OCI-LY7 (cell line): Measurements from ENCODE around the gene ALK. TPM values are rescaled to one million over a fixed set of nuclear protein-coding genes. Genes with fewer than 3 reads are reported as not detected.

ENCODE experiments used
- BruUV-seq: library from RNA; stranded (reverse); fragments of 400-500 nt; replicated peaks from 2 replicates; lab custom pipeline; 2021; lab: Mats Ljungman, UMichigan
- CTCF ChIA-PET: fragments of 300-600 bp; sonication (Branson Sonifier 250); formaldehyde crosslinking; loops from one replicate; lab custom pipeline; 2022; ENCODE audit warnings: antibody characterized with exemption; ENCODE audit not compliant: unreplicated experiment; lab: Charles Lee
- POLR2A ChIA-PET: fragments of 300-600 bp; sonication (Branson Sonifier 250); formaldehyde crosslinking; loops from one replicate; lab custom pipeline; 2022; ENCODE audit warnings: antibody characterized with exemption; lab: Charles Lee
- DNase-seq: peaks from one replicate; pipeline ENCODE4 v3.0.0-alpha.2; 2015; ENCODE audit warnings: low spot score
- H2AFZ ChIP-seq: fragments of 200-600 bp; sonication (generic), shearing (Covaris generic); 2 replicates; pipeline ENCODE4 v1.6.1; 2014; ENCODE audit warnings: mild to moderate bottlenecking, antibody characterized with exemption, low read length, moderate library complexity
- H3K27ac ChIP-seq: fragments of 200-600 bp; sonication (generic); 2 replicates; pipeline ENCODE4 v1.5.1; 2014; ENCODE audit warnings: mixed run types, low read depth, mild to moderate bottlenecking, moderate library complexity, low read length, inconsistent platforms; ENCODE audit not compliant: poor library complexity, severe bottlenecking
- H3K36me3 ChIP-seq: fragments of 200-600 bp; sonication (generic); 2 replicates; pipeline ENCODE4 v1.6.1; 2014; ENCODE audit warnings: mild to moderate bottlenecking, antibody characterized with exemption, low read length, moderate library complexity, mixed read lengths; ENCODE audit not compliant: insufficient read depth
- H3K4me1 ChIP-seq: fragments of 200-600 bp; sonication (generic); 2 replicates; pipeline ENCODE4 v1.5.1; 2014; ENCODE audit warnings: mild to moderate bottlenecking, low read length; ENCODE audit not compliant: insufficient read depth, poor library complexity, severe bottlenecking
- H3K4me2 ChIP-seq: fragments of 200-600 bp; sonication (generic); 2 replicates; pipeline ENCODE4 v1.6.1; 2014; ENCODE audit warnings: mild to moderate bottlenecking, low read length
- H3K4me3 ChIP-seq: fragments of 200-600 bp; sonication (generic); 2 replicates; pipeline ENCODE4 v1.5.1; 2014; ENCODE audit warnings: mild to moderate bottlenecking, low read depth, low read length; ENCODE audit not compliant: poor library complexity, severe bottlenecking
- H3K79me2 ChIP-seq: fragments of 200-600 bp; sonication (generic); 2 replicates; pipeline ENCODE4 v1.6.1; 2016; ENCODE audit warnings: low read depth, mild to moderate bottlenecking, low read length, moderate library complexity, mixed read lengths; ENCODE audit not compliant: insufficient read depth
- H3K9me2 ChIP-seq: fragments of 200-600 bp; sonication (generic); 2 replicates; pipeline ENCODE4 v1.6.1; 2016; ENCODE audit warnings: mild to moderate bottlenecking, low read length, mixed read lengths; ENCODE audit not compliant: insufficient read depth
- H3K9me3 ChIP-seq: fragments of 200-600 bp; sonication (generic); 2 replicates; pipeline ENCODE4 v1.6.1; 2014; ENCODE audit warnings: mild to moderate bottlenecking, mixed run types, low read length, mixed read lengths
- H4K20me1 ChIP-seq: fragments of 200-600 bp; sonication (generic); 2 replicates; pipeline ENCODE4 v1.6.1; 2014; ENCODE audit warnings: mild to moderate bottlenecking, antibody characterized with exemption, low read length, moderate library complexity, mixed read lengths; ENCODE audit not compliant: insufficient read depth
- CTCF ChIP-seq: fragments of 200-600 bp; sonication (generic); conservative IDR thresholded peaks from 2 replicates; pipeline ENCODE4 v1.5.1; 2014; ENCODE audit warnings: mild to moderate bottlenecking, antibody characterized with exemption, low read length, moderate library complexity, mixed read lengths
- EZH2phosphoT487 ChIP-seq: fragments of 200-600 bp; sonication (generic); IDR thresholded peaks from 2 replicates; pipeline ENCODE4 v1.6.1; 2018; ENCODE audit warnings: low read depth, borderline replicate concordance, mild to moderate bottlenecking, mixed run types, antibody characterized with exemption, low read length, moderate library complexity, mixed read lengths
- intact Hi-C: fragments of 100-400 bp; cut with micrococcal nuclease; formaldehyde crosslinking; loops from one replicate; pipeline ENCODE4 v1.10.0; 2022; ENCODE audit not compliant: unreplicated experiment
- total RNA-seq, 2 experiments: library from RNA; depleted of rRNA in 1 of 2; stranded (reverse); fragments of >200 nt in 1 of 2; shearing (Covaris generic) in 1 of 2; gene quantifications; 2 replicates each; pipeline ENCODE4 v1.2.3, GENCODE V29; 2014 to 2022

ALK gene
- total RNA-seq, 2 experiments from 2014 or later = 0.09 TPM; not detected in 1

DNA sequence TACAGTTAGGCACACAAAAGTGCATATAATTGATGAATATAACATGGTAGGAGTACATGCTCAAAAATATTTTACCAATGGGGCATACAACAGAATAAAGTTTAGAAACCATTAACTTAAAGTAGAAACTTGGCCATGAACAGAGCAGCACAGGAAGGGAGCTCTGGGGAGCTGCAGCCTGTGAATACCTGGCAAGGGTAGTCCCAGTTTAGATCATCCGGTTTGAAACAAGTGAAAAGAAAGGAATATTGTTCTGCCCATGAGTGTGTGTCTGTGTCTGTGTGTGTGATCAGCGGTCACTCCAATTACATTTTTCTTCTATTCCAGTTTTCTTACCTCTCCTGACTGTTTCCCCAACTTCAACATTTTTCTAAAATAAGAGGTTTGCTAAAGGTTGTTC is 233.0 kb downstream of the ALK start:
- no peak for DNase-seq
- no peaks in the 10 kb centered on the region for H4K20me1 ChIP-seq
- no peak overlapping the region for H3K4me2 ChIP-seq
- ChIA-PET POLR2A (no interaction called here), CTCF (no interaction called here)
- no peaks in the 10 kb centered on the region for H3K9me2 ChIP-seq
- no peak overlapping the region for H3K4me3 ChIP-seq
- H3K9me3 ChIP-seq = no peaks in the 10 kb centered on the region
- no peaks in the 10 kb centered on the region for H3K4me1 ChIP-seq
- H3K36me3 ChIP-seq = no peaks in the 10 kb centered on the region
- BruUV-seq = no TSS peak
- no peak overlapping the region for H2AFZ ChIP-seq
- H3K27ac ChIP-seq = no peak overlapping the region
- TF ChIP-seq CTCF (no peak), EZH2phosphoT487 (no peak)
- intact Hi-C loops = no loop called here
- H3K79me2 ChIP-seq = no peaks in the 10 kb centered on the region

- Histone ChIP-seq H3K27ac (no peak overlapping the region), H3K79me2 (no peaks in the 10 kb centered on the region), H3K4me1 (no peaks in the 10 kb centered on the region), H3K36me3 (no peaks in the 10 kb centered on the region), H4K20me1 (no peaks in the 10 kb centered on the region), H3K4me3 (no peak overlapping the region), H3K9me3 (no peaks in the 10 kb centered on the region), H3K9me2 (no peaks in the 10 kb centered on the region), H2AFZ (no peak overlapping the region), H3K4me2 (no peak overlapping the region)
- TF ChIP-seq EZH2phosphoT487 = no peak
- no TSS peak for BruUV-seq
- DNase-seq = no peak
- POLR2A ChIA-PET = no interaction called here
- intact Hi-C loops = no loop called here
- CTCF ChIA-PET = no interaction called here
Observed at GRCh38 chr2:29687121-29687520, 234.3 kb downstream of the ALK start.

GRCh38 chr2:29676886-29677453 is 244.4 kb downstream of the ALK start:
- POLR2A ChIA-PET = interaction anchor here (0.7 kb wide), 1 partner anchor 1769 kb away, joined by 3 read pairs; no protein-coding TSS in a partner anchor

More at GRCh38 chr2:29676886-29677453, 244.4 kb downstream of the ALK start:
- H3K4me2 ChIP-seq = no peak overlapping the region
- no peak for DNase-seq
- no peaks in the 10 kb centered on the region for H3K79me2 ChIP-seq
- H3K36me3 ChIP-seq = no peaks in the 10 kb centered on the region
- intact Hi-C loops = no loop called here
- no peaks in the 10 kb centered on the region for H3K9me2 ChIP-seq
- no peaks in the 10 kb centered on the region for H3K9me3 ChIP-seq
- no TSS peak for BruUV-seq
- H3K27ac ChIP-seq = no peak overlapping the region
- H2AFZ ChIP-seq = no peak overlapping the region
- CTCF ChIA-PET = no interaction called here
- H3K4me1 ChIP-seq = no peaks in the 10 kb centered on the region
- TF ChIP-seq CTCF = no peak
- no peak for TF ChIP-seq EZH2phosphoT487
- H4K20me1 ChIP-seq = no peaks in the 10 kb centered on the region
- no peak overlapping the region for H3K4me3 ChIP-seq
